ENCODE data around the gene QDPR. TPM values are rescaled to one million over a fixed set of nuclear protein-coding genes. Genes with fewer than 3 reads are reported as not detected.
A peak's percentile ranks its signal among the peaks of the same experiment; 100 is the strongest.

QDPR gene
- total RNA-seq = 25.2 to 28.4 TPM (median 28.3 TPM) in 3 replicates

GRCh38 chr4:17511950-17512795 lies at the start of gene QDPR:
QDPR (minus strand) TSS chr4:17512090; CDS start chr4:17512054, 36 bp downstream.
- no peak for TF ChIP-seq CTCF (IDR thresholded peaks at IDR 0.05; ENCODE audit: unreplicated experiment)
- Mint-ChIP-seq H3K9me3 (no peaks in the 10 kb centered on the region), H3K36me3 (peaks cover 4% of the 10 kb centered on the region), H3K27ac (peak within 1 kb of the TSS; percentile 77), H3K4me3 (peak within 1 kb of the TSS; percentile 95), H3K4me1 (peaks cover 13% of the 10 kb centered on the region), H3K27me3 (ENCODE audit: low read depth) (peaks cover 31% of the 10 kb centered on the region)
- peak; percentile 52 to 80 for DNase-seq (ENCODE audit: low spot score in 2 of 2, unreplicated experiment in 2 of 2)

GRCh38 chr4:17561195-17561909 lies 49.5 kb upstream of the QDPR start:
- no peak overlapping the region for H3K4me3 Mint-ChIP-seq
- no peaks in the 10 kb centered on the region for H3K4me1 Mint-ChIP-seq
- no peak for TF ChIP-seq CTCF (IDR thresholded peaks at IDR 0.05; ENCODE audit: unreplicated experiment)
- DNase-seq (ENCODE audit: low spot score in 2 of 2, unreplicated experiment in 2 of 2) = no peak
- peaks cover 23% of the 10 kb centered on the region for H3K27me3 Mint-ChIP-seq (ENCODE audit: low read depth)
- H3K9me3 Mint-ChIP-seq = no peaks in the 10 kb centered on the region
- H3K27ac Mint-ChIP-seq = no peak overlapping the region
- H3K36me3 Mint-ChIP-seq = no peaks in the 10 kb centered on the region

- Mint-ChIP-seq H3K27ac (no peak overlapping the region), H3K9me3 (no peaks in the 10 kb centered on the region), H3K36me3 (no peaks in the 10 kb centered on the region), H3K4me1 (no peaks in the 10 kb centered on the region), H3K4me3 (no peak overlapping the region), H3K27me3 (ENCODE audit: low read depth) (peaks cover 28% of the 10 kb centered on the region)
- no peak for DNase-seq (ENCODE audit: low spot score in 2 of 2, unreplicated experiment in 2 of 2)
- TF ChIP-seq CTCF (IDR thresholded peaks at IDR 0.05; ENCODE audit: unreplicated experiment) = no peak
These were observed 48.3 kb upstream of the QDPR start for GRCh38 chr4:17560065-17560673.

GRCh38 chr4:17559709-17560048 lies 47.8 kb upstream of the QDPR start:
- no peak for TF ChIP-seq CTCF (IDR thresholded peaks at IDR 0.05; ENCODE audit: unreplicated experiment)
- no peaks in the 10 kb centered on the region for H3K9me3 Mint-ChIP-seq
- no peak overlapping the region for H3K4me3 Mint-ChIP-seq
- no peak overlapping the region for H3K27ac Mint-ChIP-seq
- H3K4me1 Mint-ChIP-seq = no peaks in the 10 kb centered on the region
- DNase-seq (ENCODE audit: low spot score in 2 of 2, unreplicated experiment in 2 of 2) = no peak
- H3K27me3 Mint-ChIP-seq (ENCODE audit: low read depth) = peaks cover 31% of the 10 kb centered on the region
- H3K36me3 Mint-ChIP-seq = no peaks in the 10 kb centered on the region

GRCh38 chr4:17558941-17559708 lies 47.2 kb upstream of the QDPR start:
- peaks cover 31% of the 10 kb centered on the region for H3K27me3 Mint-ChIP-seq (ENCODE audit: low read depth)
- no peaks in the 10 kb centered on the region for H3K4me1 Mint-ChIP-seq
- H3K36me3 Mint-ChIP-seq = no peaks in the 10 kb centered on the region
- no peak overlapping the region for H3K27ac Mint-ChIP-seq
- H3K4me3 Mint-ChIP-seq = no peak overlapping the region
- no peaks in the 10 kb centered on the region for H3K9me3 Mint-ChIP-seq
- no peak for DNase-seq (ENCODE audit: low spot score in 2 of 2, unreplicated experiment in 2 of 2)
- TF ChIP-seq CTCF (IDR thresholded peaks at IDR 0.05; ENCODE audit: unreplicated experiment) = no peak

Data from mesothelial cell of epicardium (in vitro differentiated cells).